ENCODE data around the gene DHX8.

GRCh38 chr17:43515656-43516055 is 31.9 kb downstream of the DHX8 start:
- TF ChIP-seq CTCF (IDR thresholded peaks at IDR 0.05) (no peak), POLR2A (IDR thresholded peaks at IDR 0.05) (no peak)

All from thyroid gland (tissue), 4 donors.